Brain pericyte (primary cell): ENCODE measurements around the gene ZBTB47.

Experiments used
- DNase-seq: peaks from one replicate; pipeline ENCODE4 v3.0.0-alpha.2; 2012; ENCODE audit warnings: low read depth, low spot score

Gene ZBTB47

GRCh38 chr3:42665050-42665878, 11.8 kb downstream of the ZBTB47 start:
- DNase-seq: no peak

GRCh38 chr3:42666022-42666421, 12.5 kb downstream of the ZBTB47 start:
- DNase-seq: no peak

- no peak for DNase-seq
Measured at GRCh38 chr3:42666577-42666998, 13.1 kb downstream of the ZBTB47 start.

GRCh38 chr3:42667096-42667522, 13.6 kb downstream of the ZBTB47 start:
- no peak for DNase-seq

GRCh38 chr3:42667523-42668412, 14.3 kb downstream of the ZBTB47 start:
- no peak for DNase-seq

- DNase-seq: no peak
Measured at GRCh38 chr3:42668413-42668760, 14.9 kb downstream of the ZBTB47 start.

GRCh38 chr3:42668793-42669217, 15.3 kb downstream of the ZBTB47 start:
- DNase-seq: no peak

- no peak for DNase-seq
Measured at GRCh38 chr3:42670051-42670576, 16.6 kb downstream of the ZBTB47 start.

GRCh38 chr3:42670670-42671069, 17.2 kb downstream of the ZBTB47 start:
- DNase-seq: no peak

GRCh38 chr3:42672515-42672914, 19.0 kb downstream of the ZBTB47 start:
- DNase-seq: no peak

- no peak for DNase-seq
Measured at GRCh38 chr3:42673082-42673481, 19.6 kb downstream of the ZBTB47 start.

GRCh38 chr3:42674146-42674545, 20.6 kb downstream of the ZBTB47 start:
- DNase-seq: no peak

- no peak for DNase-seq
Measured at GRCh38 chr3:42675909-42676308, 22.4 kb downstream of the ZBTB47 start.

- DNase-seq: no peak
Measured at GRCh38 chr3:42678447-42678846, 24.9 kb downstream of the ZBTB47 start.

GRCh38 chr3:42680271-42680670, 26.8 kb downstream of the ZBTB47 start:
- DNase-seq: no peak

- DNase-seq: no peak
Measured at GRCh38 chr3:42680806-42681205, 27.3 kb downstream of the ZBTB47 start.

GRCh38 chr3:42681361-42682038, 28.0 kb downstream of the ZBTB47 start:
- DNase-seq: no peak

GRCh38 chr3:42682301-42683070, 29.0 kb downstream of the ZBTB47 start:
- DNase-seq: no peak

- no peak for DNase-seq
Measured at GRCh38 chr3:42683875-42684598, 30.5 kb downstream of the ZBTB47 start.

- DNase-seq: no peak
Measured at GRCh38 chr3:42684632-42685362, 31.3 kb downstream of the ZBTB47 start.
